Urothelium cell line (cell line): ENCODE results near the gene SENP7.
A peak's percentile ranks its signal among the peaks of the same experiment; 100 is the strongest.
"Not testable (repeated sequence)": the region's sequence is repeated elsewhere in the genome, so short reads cannot be mapped to it uniquely, and the experiment has no call there.

ENCODE experiments used
- DNase-seq: peaks from one replicate; pipeline ENCODE4 v3.0.0; 2011; ENCODE audit warnings: low spot score, mixed read lengths
- FAIRE-seq: peaks from 2 replicates; lab custom pipeline; 2011; peaks lifted over from hg19 to GRCh38; lab: Jason Lieb, UNC

The SENP7 gene

GRCh38 chr3:101512646-101513418 lies at the start of gene SENP7:
SENP7 (minus strand) TSS chr3:101513212; CDS start chr3:101513130, 82 bp downstream.
- DNase-seq (peak; percentile 96), FAIRE-seq (peak; percentile 79)

GRCh38 chr3:101561630-101562328 lies 48.8 kb upstream of the SENP7 start, which contains the start of gene TRMT10C:
TRMT10C (plus strand) TSS chr3:101561868; CDS start chr3:101564782, 2,914 bp downstream.
- DNase-seq: peak; percentile 96
- FAIRE-seq: no peak

GRCh38 chr3:101556064-101556463 lies 43.1 kb upstream of the SENP7 start:
- no peak for DNase-seq
- FAIRE-seq: no peak

- FAIRE-seq, DNase-seq: not testable (repeated sequence)
Measured at GRCh38 chr3:101553381-101553780, 40.4 kb upstream of the SENP7 start.

GRCh38 chr3:101551359-101552081 lies 38.5 kb upstream of the SENP7 start:
- not testable (repeated sequence) for FAIRE-seq, DNase-seq

- FAIRE-seq: no peak
- no peak for DNase-seq
Measured at GRCh38 chr3:101549473-101549872, 36.5 kb upstream of the SENP7 start.

- DNase-seq: no peak
- no peak for FAIRE-seq
Measured at GRCh38 chr3:101548527-101549105, 35.6 kb upstream of the SENP7 start.

GRCh38 chr3:101544161-101544850 lies 31.3 kb upstream of the SENP7 start:
- no peak for FAIRE-seq
- no peak for DNase-seq

GRCh38 chr3:101542957-101543356 lies 29.9 kb upstream of the SENP7 start:
- no peak for FAIRE-seq
- DNase-seq: no peak

- not testable (repeated sequence) for DNase-seq, FAIRE-seq
Measured at GRCh38 chr3:101536955-101537354, 23.9 kb upstream of the SENP7 start.

GRCh38 chr3:101536266-101536665 lies 23.3 kb upstream of the SENP7 start:
- DNase-seq: no peak

GRCh38 chr3:101535221-101535620 lies 22.2 kb upstream of the SENP7 start:
- DNase-seq (no peak), FAIRE-seq (no peak)

More at GRCh38 chr3:101536266-101536665, 23.3 kb upstream of the SENP7 start:
- FAIRE-seq: no peak

- no peak for DNase-seq
- no peak for FAIRE-seq
Measured at GRCh38 chr3:101533603-101533968, 20.6 kb upstream of the SENP7 start.

GRCh38 chr3:101532783-101533602 lies 20.0 kb upstream of the SENP7 start:
- DNase-seq (no peak), FAIRE-seq (peak; percentile 13)

GRCh38 chr3:101531473-101532086 lies 18.6 kb upstream of the SENP7 start:
- DNase-seq (no peak), FAIRE-seq (no peak)

- DNase-seq: no peak
- no peak for FAIRE-seq
Measured at GRCh38 chr3:101530686-101531047, 17.7 kb upstream of the SENP7 start.

GRCh38 chr3:101529816-101530685 lies 17.0 kb upstream of the SENP7 start:
- FAIRE-seq (no peak), DNase-seq (no peak)

GRCh38 chr3:101527906-101528305 lies 14.9 kb upstream of the SENP7 start:
- no peak for FAIRE-seq
- DNase-seq: no peak
